DMS114 treated with DMSO at 0.1 percent for 48 hours (cell line): ENCODE data around the gene EPHA7.

Experiments
- DNase-seq: peaks from one replicate; lab custom pipeline; 2025; ENCODE audit not compliant: unreplicated experiment; lab: John Stamatoyannopoulos, UW

Gene EPHA7

GRCh38 chr6:93393554-93394074, 25.7 kb downstream of the EPHA7 start:
- DNase-seq: no peak

DNA sequence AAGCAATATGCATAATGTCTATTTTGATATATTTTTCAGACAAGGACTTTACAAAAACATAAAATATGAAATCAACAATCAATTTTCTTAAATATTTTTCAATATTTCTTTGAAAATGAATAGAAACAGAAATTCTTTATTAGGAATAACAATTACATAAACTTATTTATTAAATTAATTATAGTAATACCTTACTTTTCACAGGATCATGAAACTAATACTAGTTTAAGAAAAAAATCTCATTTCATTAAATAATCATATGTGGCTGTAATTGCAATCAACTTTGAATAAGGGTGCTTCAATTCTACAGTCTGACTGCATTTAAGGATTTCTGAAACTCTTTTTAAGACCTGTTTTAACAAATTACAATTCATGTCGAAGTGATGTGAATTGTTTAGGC, 26.6 kb downstream of the EPHA7 start:
- no peak for DNase-seq

- no peak for DNase-seq
These were observed 27.4 kb downstream of the EPHA7 start for GRCh38 chr6:93391965-93392364.

GRCh38 chr6:93389192-93389591, 30.2 kb downstream of the EPHA7 start:
- no peak for DNase-seq

DNA sequence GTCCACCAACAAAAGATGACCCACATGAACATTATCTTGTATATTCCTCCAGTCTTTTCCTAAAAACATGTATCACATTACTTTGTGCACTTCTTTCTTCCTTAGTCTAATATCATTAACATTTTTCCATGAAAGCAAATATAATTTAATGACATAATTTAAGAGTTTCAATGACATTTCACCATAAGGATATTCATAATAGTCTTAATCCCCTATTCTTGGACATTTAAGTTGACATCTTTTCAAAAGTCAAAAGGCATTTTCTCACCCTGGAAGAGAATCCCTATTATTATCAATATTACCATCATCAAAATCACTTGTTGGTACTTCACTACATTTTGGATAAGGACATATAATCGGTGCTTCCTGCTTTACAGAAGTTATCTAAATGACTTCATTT, 31.3 kb downstream of the EPHA7 start:
- DNase-seq: no peak

- DNase-seq: no peak
These were observed 43.3 kb downstream of the EPHA7 start for GRCh38 chr6:93376026-93376540.

- no peak for DNase-seq
These were observed 45.9 kb downstream of the EPHA7 start for GRCh38 chr6:93373445-93373844.

DNA sequence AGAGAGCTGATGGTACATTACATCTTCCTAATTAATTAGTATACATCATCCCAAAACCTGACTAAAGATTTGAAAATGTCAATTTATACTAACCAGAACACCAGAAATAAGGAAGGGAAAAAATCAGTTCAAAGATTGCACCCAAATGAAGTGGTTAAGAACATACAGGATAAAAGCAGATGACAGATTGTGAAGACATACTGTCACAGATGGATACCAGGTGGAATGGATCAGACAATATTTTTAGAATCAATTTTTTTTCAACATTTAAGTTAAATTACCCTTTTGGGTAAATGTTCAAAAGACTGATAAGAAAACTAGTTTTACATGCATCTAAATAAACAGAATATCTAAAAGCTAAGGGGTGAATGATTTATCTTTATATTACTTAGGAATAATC, 47.6 kb downstream of the EPHA7 start:
- DNase-seq: no peak

- no peak for DNase-seq
These were observed 49.7 kb downstream of the EPHA7 start for GRCh38 chr6:93369586-93370134.

DNA sequence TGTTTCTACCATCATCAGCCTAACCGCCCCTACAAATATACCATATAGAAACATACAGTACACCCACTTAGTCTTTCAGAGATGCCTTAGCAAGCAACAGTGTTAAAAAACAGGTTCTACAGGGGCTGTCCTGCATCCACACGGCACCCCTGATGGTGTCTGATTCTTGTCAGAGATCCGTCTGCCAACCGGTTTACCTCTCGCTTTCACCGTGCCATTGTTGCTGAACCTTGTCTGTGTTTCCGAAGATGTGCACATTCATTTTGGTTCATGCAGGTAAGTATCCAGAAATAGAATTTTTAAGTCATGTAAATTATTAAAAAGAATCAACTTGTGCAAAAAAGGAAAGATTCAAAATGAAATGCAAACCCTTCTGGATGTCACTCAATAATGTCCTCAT, 52.9 kb downstream of the EPHA7 start:
- no peak for DNase-seq

DNA sequence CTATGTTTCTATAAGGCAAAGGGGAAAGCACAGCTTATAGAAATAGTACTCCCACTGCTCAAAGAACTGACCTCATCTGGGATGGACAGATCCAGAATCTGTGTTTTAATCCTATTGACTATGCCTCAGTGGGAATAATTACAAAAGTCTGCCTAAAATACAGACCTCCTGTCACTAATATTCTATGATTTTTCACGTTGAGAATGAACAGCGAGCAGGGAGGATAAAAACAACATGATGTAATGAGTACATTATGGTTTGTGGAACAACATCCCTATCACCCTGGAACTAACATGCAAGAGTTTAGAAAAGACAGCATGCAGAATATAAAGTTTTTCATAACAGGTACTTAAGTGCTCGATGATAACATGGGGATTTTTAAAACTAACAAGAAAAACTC, 53.9 kb downstream of the EPHA7 start:
- no peak for DNase-seq

DNA sequence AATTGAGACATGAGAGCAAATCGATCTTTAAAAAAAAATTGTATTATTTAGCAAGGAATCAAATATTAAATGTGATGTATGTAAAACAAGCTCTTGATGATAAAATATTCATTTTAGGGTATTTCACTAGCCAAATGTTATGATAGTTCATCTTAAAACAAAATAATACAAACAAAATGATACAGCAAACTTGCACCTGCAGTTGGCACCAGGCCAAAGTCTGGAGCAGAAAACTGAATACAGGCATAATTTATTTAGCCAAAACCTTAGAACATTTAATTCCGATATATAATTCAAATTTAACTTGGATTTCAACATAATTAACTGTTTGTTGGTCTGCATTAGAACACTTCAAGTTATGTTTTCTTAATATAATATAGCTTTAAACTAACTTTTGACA, 60.9 kb downstream of the EPHA7 start:
- no peak for DNase-seq

GRCh38 chr6:93352604-93353003, 66.8 kb downstream of the EPHA7 start:
- no peak for DNase-seq

DNA sequence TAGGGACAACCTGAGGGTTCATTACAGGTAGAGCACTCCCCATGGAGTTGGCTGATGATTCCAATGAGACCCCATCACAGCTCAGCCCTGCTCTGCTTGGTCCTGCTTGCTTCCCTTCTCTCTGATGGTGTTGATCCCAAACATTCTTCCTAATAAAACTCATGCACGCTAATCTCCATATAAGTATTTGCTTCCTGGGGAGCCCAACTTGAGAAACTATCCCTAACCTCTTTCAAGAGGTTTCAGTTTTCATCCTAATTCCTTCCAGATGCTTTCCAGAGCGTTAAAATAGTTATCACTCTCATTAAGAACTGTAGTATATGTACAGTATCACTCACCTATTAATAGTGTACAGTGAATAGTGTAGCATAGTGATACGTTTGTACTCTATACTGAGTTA, 68.1 kb downstream of the EPHA7 start:
- no peak for DNase-seq

- DNase-seq: no peak
These were observed 68.6 kb downstream of the EPHA7 start for GRCh38 chr6:93350774-93351173.

DNA sequence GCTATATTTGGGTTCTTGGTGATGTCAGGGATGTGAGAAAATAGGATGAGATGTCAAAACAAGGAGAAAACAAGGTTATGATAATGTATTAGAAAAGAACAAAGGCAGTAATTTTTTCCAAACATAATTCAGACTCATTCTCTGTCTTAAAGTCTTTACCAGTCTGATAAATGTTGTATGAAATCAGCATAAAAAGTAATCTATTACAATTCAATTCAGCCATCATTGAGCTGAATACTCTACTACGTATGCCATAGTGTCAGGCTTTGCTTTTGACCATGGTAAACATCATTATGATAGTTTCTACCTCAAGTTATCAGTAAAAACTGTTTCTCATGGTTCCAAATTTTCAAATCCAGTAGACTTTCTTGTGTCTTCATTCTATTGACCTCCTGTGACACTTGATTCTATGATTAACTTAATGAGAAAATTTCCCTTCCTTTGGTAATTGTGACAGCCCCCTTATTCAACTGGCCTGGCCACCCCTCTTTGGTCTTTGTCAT, 75.0 kb downstream of the EPHA7 start:
- no peak for DNase-seq

GRCh38 chr6:93343476-93343875, 75.9 kb downstream of the EPHA7 start:
- no peak for DNase-seq

DNA sequence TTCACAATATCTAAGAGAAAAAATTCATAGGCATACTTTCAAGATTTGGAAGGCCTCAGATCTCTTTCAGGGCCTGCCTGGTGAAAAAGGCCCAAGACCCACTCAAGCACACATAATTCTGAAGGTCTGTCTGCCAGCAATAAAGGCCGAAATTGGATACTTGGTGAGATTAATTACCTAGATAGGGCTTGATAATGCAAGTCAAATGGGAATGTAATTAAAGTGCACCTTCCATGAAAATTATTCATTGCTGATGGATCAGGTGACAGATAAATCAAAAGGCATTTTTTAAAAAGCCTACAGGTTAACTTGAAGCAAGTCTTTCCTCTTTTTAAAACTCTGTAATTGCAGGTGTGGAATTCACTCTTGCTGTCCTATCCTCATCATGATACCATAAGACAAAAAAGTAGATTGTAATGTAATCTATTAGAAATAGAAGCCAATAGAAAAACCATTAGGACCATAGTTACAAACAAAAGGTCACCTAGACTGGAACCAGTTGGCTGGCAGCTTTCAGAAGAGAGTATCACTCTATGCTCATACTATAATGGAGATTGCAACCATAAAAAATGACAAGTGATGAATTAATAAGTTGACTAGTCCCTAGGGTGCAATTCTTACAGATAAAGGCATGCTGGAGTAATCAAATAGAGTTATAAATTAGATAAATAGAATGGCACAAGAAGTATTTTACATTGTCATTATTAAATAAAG, 77.3 kb downstream of the EPHA7 start:
- DNase-seq: no peak

DNA sequence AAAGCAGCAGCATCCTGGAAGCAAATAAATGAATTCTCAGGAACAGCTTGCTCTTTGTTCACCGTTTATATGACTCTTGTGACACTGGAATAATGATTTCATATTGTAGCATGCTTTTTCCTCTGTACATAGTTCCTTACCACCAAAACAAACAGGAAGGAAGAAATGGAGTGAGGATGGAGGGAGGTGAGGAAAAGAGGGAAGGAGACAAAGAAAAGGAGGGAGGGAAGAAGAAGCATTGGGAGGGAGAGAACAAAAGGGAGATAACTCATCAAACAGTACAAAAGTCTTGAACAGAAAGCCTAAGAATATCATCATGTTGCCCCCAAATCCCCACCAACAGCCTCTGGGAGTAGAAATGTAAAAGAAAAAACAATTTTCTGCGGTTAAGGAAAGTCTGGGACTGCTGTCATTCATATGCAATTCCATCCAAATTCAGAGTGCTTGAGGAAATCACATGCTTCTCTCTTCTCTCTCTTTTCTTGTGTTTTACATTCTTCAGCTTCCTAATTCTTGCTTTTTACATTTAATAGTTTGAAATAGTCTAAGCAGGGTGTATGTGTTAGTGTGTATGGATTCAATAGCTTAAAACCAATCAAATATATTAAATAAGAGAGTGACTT, 81.5 kb downstream of the EPHA7 start:
- no peak for DNase-seq

GRCh38 chr6:93337014-93337413, 82.3 kb downstream of the EPHA7 start:
- DNase-seq: no peak

DNA sequence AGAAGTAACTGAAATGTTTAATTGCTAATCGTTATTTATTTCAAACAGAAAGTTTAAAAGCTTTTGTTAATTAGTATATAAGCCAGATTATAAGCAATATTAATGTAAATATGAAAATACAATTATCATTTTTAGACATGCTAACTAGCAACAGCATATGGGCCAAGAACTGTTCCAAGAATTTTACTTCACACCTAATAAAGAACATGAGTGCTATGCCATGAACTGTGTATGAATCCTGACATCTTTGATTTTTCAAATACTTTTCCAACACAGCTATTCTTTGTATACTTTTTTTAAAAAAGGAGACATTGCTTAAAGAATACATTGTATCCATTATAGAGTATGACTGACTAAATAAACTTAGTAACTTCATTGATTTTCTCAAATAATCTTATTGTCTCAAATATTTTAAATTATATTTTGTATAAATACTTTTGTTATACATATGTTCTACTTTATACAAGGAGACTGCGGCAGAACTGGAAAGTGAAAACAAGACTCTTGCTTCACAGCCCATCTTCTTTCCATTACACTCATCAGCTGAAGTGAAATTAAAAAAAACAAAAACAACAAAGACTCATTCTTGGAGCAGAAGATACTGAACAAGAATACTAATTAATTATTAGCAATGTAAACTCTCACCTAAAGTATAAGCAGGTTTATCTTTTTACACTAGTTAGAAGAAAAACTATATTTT, 89.9 kb downstream of the EPHA7 start:
- no peak for DNase-seq
